Stimulated activated naive CD4-positive, alpha-beta T cell treated with Interleukin-2 at 50 U/mL for 16 hours (primary cell): ENCODE results near the gene SLC35A2.
"Not testable (repeated sequence)": the region's sequence is repeated elsewhere in the genome, so short reads cannot be mapped to it uniquely, and the experiment has no call there.

Source experiments
- DNase-seq: peaks from one replicate; lab custom pipeline; 2025; lab: John Stamatoyannopoulos, UW

Gene SLC35A2

GRCh38 chrX:48902776-48903175, 8.7 kb downstream of the SLC35A2 start:
- no peak for DNase-seq

GRCh38 chrX:48902135-48902534, 9.3 kb downstream of the SLC35A2 start:
- no peak for DNase-seq

GRCh38 chrX:48901069-48901468, 10.4 kb downstream of the SLC35A2 start:
- no peak for DNase-seq

GRCh38 chrX:48899078-48899410, 12.4 kb downstream of the SLC35A2 start:
- no peak for DNase-seq

GRCh38 chrX:48897625-48898306, 13.7 kb downstream of the SLC35A2 start, which contains the start of the genes PQBP1 and TIMM17B:
PQBP1 (plus strand) TSS chrX:48897930; CDS start chrX:48898510, 580 bp downstream.
TIMM17B (minus strand) TSS chrX:48897768; CDS start chrX:48897749, 19 bp downstream.
- DNase-seq = peak; percentile 83

GRCh38 chrX:48897157-48897624, 14.3 kb downstream of the SLC35A2 start:
- DNase-seq = peak; percentile 61

GRCh38 chrX:48896611-48897011, 14.8 kb downstream of the SLC35A2 start:
- no peak for DNase-seq

- no peak for DNase-seq
These were observed 16.6 kb downstream of the SLC35A2 start for GRCh38 chrX:48894891-48895290.

GRCh38 chrX:48893556-48894348, 17.7 kb downstream of the SLC35A2 start:
- no peak for DNase-seq

GRCh38 chrX:48892896-48893295, 18.6 kb downstream of the SLC35A2 start:
- DNase-seq = no peak

GRCh38 chrX:48891402-48892288, 19.8 kb downstream of the SLC35A2 start:
- DNase-seq = peak; percentile 75

- no peak for DNase-seq
These were observed 20.5 kb downstream of the SLC35A2 start for GRCh38 chrX:48890934-48891401.

GRCh38 chrX:48890296-48890925, 21.0 kb downstream of the SLC35A2 start:
- DNase-seq = no peak

GRCh38 chrX:48886586-48886985, 24.9 kb downstream of the SLC35A2 start:
- DNase-seq = not testable (repeated sequence)

- no peak for DNase-seq
These were observed 27.7 kb downstream of the SLC35A2 start for GRCh38 chrX:48883729-48884128.

- not testable (repeated sequence) for DNase-seq
These were observed 34.5 kb downstream of the SLC35A2 start for GRCh38 chrX:48876944-48877343.

GRCh38 chrX:48872017-48872416, 39.4 kb downstream of the SLC35A2 start:
- not testable (repeated sequence) for DNase-seq

- no peak for DNase-seq
These were observed 47.2 kb downstream of the SLC35A2 start for GRCh38 chrX:48864210-48864609.

GRCh38 chrX:48854898-48855297, 56.5 kb downstream of the SLC35A2 start:
- no peak for DNase-seq

GRCh38 chrX:48854121-48854804, 57.2 kb downstream of the SLC35A2 start:
- DNase-seq = not testable (repeated sequence)

GRCh38 chrX:48853494-48853893, 58.0 kb downstream of the SLC35A2 start:
- not testable (repeated sequence) for DNase-seq
